Stimulated activated CD4-positive, alpha-beta T cell treated with anti-CD3 and anti-CD28 coated beads, Interleukin-15, amount 100 ng/mL, for 24 hours (primary cell): ENCODE results near the gene TSSK2.

Experiments used
- DNase-seq: peaks from one replicate; pipeline ENCODE4 v3.0.0-alpha.2; 2020

TSSK2 gene

DNA sequence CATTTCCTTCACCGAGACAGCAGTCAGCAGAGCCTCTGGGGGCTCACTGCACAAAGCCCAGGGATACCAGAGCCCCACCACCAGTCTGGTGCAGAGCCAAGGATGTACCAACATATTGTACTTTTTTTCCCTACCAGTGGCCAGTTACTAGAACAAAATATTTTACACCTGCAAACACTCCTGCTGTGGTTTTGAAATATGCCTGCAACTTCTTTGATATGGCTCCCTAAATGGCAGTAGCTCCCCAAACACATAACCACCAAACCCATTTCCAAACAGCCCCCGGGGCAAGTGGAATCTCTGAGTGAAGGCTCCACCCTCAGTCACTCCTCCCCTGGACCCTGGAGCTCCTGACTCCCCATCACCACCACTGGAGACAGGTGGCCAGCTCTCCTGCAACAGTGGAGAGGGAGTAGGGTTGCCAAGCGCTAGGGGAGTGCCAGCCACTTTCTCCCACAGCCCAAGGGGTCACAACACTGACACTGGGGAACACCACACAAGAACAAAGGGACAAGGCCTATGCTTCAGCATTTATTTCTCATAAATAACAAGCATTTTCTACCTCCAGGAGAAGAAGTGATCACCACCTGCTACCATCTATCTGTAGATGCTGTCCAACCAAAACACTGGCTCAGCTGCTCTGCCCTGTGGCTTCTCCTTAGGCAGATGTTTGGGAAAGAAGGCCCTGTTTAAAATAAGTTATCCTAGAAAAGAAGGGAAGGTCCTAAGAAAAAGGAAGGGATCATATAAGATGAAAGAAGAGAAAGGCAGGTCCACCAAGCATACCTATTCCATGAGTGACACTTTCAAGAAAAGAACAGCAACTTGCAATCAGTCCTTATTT, 24.0 kb upstream of the TSSK2 start:
- DNase-seq = no peak

DNA sequence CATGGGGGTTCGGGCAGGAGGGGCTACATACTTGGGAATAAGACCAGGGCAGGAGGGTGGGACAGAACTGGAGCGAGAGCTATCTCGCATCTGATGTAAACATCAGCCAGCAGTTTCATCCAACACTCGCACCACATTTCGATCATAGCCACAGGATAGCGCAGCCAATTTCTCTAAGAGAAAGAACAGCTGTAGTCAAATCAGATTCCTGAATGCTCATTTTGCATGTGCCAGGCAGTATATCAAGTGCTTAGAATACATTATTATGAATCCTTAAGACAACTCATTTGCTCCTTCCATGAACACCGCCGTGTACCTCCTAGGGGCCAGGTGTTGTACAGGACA, 23.4 kb upstream of the TSSK2 start:
- DNase-seq = no peak

DNA sequence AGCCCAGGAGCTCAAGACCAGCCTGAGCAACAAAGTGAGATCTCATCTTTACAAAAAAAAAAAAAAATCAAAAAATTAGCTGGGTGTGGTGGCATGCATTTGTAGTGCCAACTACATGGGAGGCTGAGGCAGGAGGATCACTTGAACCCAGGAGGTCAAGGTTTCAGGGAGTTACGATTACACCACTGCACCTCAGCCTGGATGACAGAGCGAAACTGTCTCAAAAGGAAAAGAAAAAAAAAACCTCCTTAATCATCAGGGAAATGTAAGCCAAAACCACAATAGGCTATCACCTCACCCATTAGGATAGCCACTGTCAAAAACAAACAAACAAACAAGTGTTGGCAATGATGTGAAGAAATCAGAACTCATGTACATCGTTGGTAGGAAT, 22.3 kb upstream of the TSSK2 start:
- no peak for DNase-seq

DNA sequence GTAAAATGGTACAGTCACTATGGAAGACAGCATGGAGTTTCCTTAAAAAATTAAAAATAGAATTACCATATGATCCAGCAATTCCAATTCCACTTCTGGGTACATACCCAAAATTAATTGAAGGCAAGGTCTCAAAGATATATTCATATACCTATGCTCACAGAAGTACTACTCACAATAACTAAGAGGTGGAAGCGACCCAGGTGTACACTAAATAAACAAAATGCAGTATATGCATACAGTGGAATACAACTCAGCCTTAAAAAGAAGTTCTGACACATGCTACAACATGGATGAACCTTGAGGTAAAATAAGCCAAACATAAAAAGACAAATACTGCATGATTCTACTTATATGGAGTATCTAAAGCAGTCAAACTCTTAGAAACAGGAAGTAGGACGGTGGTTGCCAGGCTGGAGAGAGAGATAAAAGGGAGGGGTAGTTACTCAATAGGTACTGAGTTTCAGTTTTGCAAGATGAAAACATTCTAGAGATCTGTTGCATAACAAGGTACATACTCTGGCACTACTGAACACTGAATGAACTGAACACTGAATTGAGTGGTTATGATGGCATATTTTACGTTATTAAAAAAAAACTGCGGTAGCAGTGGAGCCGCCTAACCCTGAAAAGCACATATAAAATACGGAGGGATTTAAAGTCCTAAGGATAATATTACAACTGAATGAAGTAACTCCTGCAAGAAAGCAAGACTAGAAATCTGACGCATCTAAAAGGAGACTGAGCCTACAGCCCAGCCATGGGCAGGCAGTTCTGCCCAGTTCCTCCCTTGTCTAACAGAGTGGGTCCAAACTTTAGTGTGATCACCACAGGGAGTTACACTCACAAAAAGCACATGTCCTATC, 21.7 kb upstream of the TSSK2 start:
- peak; percentile 56 for DNase-seq

DNA sequence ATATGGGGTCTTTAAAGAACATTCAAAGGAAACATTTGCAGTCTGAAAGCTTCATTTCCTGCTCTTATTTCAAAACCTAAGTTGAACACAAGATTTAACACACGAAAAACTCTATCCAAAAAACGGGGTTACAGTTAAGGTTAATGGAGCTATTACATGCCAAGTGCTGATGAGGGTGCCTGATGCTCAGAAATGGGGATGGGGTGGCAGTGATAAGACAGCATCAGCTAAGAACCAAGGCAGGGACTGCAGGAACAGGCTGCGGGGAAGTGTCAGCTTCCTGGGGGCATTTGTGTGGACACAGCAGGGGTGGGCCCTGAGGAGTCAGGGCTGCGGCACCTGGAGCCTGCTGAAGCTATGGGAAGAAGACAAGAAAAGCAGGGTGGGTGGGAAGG, 21.0 kb upstream of the TSSK2 start:
- no peak for DNase-seq

DNA sequence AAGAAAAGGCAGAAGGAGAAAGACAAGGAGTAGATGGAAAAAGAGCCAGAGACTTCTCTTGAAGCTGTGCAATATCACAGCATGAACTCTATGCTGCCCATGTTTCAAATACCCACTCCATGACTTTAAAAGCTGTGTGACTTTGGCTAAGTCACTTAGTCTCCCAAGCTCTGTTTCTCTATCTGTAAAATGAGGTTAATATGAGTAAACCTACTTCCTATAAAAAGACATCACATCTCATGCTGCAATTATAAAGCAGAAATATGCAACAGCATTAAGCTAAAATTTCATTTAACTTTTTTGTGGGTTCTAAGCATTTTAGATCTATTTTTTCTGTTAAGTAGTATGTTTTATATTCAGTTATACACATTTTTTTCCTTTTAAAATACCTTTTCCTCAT, 20.5 kb upstream of the TSSK2 start:
- no peak for DNase-seq

DNA sequence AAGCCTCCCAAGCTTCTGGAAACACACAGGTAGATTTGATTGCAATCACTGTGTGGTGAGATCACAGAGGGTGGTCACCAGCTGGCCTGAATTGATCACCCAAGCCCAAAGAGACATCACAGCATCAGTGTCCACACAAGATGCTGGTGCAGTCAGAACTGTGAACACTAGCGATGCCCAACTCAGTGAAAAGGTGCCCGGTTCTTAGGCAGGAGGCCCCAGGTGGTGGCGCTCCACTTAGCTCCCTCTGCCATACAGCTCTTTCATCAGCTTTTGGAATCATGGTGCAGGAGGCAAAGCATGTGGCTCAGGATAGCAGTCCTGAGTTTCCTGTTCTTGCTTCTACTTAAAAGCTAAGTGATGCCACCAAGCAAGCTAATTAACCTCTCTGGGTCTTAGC, 20.0 kb upstream of the TSSK2 start:
- no peak for DNase-seq

DNA sequence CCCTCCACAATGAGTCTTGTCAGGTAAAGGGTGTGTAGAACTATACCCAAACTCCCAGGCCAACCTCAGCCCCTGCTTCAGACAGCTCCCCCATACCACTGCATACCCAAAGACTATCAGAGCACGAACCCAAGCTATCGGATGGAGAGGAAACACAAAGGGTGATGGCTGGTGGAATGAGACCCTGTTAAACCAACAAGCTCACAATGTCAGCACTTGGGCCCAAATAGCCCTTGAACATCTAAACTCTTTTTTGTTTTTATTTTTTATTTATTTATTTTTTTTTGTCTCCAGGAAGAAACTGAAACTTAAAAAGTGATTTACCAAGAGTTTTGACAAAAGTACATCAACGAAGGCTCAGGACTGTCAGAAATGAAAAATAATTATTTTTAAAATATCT, 19.5 kb upstream of the TSSK2 start:
- no peak for DNase-seq

DNA sequence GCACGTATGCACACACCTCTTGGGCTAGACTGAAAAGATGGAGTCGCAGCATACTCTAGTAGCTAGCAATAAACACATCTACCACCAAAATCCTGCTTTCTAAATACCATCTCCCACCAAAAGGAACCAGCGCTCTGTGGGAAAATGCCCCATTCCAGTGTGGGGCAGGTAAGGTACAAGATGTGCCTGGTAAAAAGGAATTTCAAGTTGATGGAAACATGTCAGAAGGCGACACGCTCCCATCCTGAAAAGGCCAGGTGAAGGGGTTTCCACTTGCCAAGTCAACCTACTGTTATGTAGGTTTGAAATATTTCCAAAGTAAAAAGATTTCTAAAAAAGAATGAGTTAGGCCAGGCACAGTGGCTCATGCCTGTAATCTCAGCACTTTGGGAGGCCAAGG, 17.7 kb upstream of the TSSK2 start:
- DNase-seq = no peak

DNA sequence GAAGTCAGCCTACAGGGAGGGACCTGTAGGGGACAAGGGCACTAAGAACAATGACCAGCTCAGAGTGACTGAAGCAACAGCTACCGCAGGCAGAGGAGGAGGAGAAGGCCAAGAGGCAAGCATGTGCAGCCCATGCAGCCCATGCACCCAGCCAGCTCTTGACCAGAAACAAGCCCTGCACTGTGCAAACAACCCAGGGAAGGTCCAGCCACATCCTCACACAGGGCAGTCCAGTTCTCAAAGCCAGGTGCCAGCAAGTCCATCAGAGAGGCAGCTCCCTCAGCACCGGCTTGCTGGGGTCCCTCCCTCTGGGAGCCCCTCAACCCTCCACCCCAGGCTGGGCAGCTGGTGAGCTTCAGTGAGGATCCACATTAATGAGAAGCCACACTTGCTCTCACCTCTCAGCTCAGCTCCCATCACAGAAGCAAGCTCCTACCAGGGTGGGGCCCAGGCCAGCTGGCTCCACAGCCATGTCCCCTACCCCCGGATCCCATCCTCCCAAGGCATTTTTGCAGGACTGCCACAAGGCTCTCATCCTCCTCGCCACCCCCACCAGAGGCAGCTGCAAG, 16.0 kb upstream of the TSSK2 start:
- no peak for DNase-seq

DNA sequence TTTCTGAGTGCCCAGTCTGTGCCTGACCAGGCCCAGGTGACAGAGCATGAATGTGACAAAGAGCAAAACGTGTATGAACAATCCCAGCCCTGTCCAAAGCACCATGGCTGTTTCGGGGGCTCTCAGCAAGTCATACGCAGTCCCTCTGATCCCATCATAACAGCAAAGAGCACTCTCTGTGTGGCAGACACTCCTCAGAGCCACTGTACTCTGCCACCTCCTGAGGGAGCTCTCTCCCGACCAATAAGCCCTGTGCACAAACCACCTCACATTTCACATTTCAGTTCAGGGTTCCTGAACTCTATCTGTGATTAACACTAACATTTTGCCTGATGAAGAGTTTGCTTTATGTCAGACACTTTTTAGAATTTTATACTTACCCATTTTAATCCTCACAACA, 15.5 kb upstream of the TSSK2 start:
- no peak for DNase-seq

DNA sequence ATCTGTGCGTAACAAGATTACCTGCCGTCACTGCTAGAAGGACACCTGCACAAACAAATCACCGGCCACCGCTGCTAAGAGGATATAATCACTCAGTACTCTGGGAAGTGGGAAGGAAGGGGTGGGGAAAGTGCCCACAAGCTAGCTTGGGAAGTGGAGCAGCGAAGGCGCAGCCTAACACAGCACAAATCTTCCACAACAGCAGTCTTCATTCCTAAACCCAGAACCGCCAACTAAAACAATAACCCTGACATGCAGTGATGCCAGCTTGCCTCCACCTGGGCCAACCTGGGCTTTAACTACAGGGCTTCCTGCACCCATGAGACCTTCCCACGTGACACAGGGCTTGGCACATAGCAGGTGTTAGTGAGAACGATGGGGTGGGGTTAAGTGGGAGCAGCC, 14.0 kb upstream of the TSSK2 start:
- no peak for DNase-seq

DNA sequence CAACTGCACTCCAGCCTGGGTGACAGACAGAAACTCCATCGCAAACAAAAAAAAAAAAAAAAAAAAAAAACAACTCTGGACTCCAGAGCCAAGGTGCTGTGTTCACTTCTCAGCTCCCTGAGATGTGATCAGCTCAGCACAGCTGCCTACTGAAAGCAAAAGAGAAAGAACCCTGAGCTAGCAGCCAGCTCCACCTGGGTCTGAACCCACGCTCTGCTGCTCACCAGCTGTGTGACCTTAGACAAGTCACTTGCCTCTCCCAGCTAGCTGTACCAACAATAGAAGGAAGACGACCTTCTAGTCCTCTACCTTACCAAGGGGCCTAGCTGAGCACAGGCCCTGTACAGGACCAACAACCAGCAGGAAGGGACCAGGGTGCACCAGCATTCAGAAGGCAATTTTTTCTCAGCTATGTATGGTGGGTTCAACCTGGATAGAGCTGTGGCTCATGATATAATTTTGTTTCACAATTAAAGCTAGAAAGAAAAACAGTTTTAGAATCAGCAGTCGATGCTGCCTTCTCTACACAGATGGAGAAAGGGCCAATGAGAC, 12.7 kb upstream of the TSSK2 start:
- peak; percentile 38 for DNase-seq

DNA sequence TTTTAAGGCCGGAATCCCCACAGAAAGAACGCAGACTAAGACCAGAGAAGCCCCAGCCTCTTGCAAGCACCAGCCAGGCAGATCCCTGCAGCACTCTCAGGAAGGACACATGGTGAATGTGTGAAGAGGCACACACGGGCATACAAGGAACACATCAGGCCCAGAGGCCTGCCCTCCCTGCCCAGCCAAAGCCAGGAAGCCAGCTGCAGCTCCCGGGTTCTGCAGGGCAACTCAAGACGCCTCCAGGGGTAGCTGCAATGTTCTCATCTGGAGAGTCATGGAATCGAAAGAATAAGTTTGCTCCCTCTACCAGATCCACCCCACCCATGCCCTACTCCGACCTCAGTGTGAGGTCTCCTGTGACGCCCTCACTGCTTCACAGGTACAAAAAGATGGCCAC, 11.2 kb upstream of the TSSK2 start:
- DNase-seq = no peak

DNA sequence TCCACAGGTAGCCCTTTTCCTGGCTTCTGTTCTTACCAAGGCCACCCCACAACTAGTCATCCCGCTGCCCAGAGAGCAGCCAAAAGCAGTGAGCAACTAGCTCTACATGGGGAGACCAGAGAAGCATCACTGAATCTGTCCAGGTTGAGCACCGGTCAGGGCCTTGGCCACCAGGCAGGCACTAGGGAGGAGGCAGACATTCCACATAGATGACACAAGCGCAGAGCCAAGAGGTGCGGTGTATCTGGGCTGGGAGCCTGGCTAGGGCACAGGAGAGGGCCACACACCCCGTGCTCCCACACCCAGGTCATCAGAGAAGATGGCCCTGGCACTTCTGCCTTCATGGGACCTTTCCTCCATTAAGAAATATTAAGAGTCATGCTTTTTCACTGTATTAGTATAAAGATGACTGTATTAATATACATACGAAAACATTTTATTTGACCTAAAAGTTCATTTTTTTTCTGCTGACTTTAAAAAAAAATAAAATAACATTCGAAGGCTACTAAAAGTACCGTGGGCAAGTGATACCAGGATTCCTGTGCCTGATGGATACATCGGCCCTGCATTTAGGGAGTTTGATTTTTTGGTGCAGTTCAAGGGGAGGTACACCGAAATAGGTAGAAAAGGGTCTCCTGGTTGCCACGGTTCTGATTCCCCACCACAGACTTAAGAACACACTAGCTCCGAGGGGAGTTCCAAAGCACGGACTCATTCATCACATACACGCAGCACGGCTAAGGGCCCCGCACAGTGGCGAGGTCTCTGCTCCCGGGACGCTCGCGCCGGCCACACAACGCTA, 10.1 kb upstream of the TSSK2 start:
- DNase-seq = peak; percentile 58

DNA sequence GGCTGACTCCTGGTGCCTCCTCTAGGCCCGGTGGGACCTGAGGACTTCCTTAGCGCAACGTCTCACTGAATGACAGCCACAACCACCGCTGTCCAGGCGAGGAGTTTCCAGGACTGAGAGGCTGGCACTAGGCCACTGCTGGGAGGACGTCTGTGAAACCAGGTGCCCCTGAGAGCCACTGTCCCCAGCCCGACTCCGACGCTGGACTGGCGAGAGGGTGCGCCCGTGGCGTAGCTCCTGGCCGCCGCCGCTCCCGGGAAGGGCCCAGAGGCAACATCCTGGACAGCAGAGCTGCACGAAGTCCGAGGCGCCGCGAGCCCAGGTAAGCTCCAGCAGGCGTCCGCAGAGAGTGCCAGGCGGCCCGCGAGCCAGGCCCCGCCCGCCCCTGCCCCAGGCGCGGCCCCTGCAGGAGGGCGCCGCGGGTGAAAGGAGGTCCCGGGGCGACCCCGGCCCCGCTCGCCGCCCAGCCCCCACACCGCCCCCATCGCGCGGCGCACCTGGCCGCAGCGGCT, 9.4 kb upstream of the TSSK2 start:
- peak; percentile 37 for DNase-seq

DNA sequence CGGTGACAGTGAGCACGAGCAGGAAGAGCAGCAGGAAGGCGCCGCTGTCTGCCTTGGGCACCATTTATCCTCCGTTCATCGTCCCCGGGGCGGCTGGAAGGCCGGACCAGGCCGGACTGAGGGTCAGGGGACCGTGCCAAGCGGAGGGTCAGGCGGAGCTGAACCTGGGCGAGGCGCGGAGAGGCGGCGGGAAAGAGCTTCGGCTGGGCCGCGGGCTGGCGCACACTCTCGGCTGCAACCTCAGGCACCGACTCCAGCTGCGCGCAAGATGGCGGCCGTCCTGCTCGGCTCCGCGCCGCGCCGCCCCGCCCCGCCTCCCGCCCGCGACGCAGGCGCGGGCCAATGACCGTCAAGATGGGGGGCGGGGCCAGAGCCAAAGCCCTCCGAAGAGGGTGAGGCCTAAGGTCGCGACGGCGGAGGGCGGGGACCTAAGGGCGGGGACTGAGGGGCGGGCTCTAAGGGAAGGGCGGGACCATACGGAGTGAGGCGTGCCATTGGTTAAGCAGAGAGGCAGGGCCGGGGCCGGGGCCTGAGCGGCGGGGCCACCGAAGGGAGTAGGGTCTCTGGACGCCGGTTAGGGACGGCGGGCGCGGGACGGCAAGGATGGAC, 8.9 kb upstream of the TSSK2 start, which contains the start of gene DGCR2:
Gene DGCR2, minus strand, starts transcription at position 270 of the 609 bp plus-strand sequence. Its CDS starts 206 bp downstream, at position 64.
- DNase-seq = peak; percentile 97

DNA sequence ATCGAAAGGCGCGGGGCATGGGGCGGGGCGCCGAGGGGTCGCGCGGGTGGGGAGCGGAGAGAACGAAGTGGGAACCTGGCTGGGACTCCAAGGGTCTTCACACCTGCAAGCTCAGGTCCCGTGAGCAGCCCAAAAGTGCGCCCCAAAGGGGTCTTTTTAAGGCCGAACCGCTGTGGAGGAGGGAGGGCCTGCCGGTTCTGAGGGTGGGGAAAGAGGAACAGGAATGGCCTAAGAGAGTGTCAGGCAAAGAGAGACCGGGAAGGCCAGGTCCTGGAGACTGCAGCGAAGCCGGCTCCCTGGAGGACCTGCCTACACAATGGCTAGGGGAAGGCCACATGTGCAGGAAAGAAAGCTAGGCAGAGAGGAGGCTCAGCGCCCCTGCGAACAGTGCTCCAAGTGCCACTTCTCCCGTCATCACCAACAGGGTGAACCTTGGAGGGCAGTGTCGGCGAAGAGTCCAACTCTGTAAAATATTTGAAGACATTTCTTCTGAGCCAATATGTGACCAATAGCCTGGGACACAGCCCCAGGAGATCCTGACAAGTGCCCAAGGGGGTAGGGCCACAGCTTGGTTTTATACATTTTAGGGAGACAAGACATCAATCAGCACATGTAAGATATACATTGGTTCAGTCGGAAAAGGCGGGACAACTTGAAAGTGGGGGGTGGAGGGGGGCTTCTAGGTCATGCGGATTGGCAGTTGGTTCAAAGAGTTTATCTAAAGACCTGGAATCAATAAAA, 8.2 kb upstream of the TSSK2 start:
- no peak for DNase-seq

DNA sequence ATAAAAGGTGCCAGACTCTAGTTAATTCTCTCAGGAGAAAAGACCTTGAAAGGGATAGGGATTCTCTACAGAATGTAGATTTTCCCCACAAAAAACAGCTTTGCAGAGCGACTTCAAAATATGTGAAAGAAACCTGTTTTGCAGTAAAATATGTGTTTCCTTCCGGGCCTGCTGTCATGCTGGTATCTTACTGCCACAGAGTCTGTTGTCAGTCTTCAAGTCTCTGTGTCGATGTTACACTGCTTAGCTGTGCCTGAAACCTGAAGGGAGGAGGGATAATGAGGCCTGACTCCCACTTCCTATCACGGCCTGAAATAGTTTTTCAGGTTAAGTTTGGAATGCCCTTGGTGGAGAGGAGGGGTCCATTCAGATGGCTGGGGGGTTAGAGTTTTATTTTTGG, 7.2 kb upstream of the TSSK2 start:
- DNase-seq = no peak

DNA sequence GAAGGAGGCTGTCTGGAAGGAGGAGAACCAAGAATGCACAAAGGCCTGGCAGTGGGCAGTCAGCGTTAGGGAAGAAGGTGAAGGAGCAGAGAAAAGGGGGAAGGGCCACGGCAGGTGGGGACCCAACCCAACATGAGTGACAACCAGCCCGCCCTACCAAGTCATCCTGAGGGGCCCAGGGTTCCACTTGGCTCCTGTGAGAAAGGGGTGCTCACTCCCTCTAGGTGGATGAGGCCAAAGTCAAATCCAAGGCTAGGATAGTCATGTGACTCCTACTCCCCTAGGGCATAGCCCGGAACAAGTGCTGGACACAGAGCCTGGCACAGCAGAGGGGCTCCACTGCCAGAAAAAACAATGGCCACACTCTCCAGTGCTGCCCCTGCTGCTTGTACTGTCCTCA, 6.7 kb upstream of the TSSK2 start:
- DNase-seq = no peak

DNA sequence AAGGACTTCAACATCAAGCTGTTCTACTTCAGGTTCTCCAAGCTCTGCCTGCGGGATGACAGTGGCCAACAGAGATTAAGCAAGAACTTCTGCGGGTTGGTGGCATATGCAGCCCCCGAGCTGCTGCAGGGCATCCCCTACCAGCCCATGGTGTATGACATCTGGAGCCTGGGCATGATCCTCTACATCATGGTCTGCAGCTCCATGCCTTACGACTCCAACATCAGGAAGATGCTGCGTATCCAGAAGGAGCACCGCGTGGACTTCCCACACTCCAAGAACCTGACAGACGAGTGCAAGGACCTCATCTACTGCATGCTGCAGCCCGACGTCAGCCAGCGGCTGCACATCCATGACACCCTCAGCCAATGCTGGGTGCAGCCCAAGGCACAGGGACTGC, 6.1 kb upstream of the TSSK2 start:
- no peak for DNase-seq
